ENCODE results near the gene VAV2. TPM values are rescaled to one million over a fixed set of nuclear protein-coding genes. Genes with fewer than 3 reads are reported as not detected.
A peak's percentile ranks its signal among the peaks of the same experiment; 100 is the strongest.

VAV2 gene
- total RNA-seq, 1 donor from 2014 or later, result 4.9 TPM

DNA sequence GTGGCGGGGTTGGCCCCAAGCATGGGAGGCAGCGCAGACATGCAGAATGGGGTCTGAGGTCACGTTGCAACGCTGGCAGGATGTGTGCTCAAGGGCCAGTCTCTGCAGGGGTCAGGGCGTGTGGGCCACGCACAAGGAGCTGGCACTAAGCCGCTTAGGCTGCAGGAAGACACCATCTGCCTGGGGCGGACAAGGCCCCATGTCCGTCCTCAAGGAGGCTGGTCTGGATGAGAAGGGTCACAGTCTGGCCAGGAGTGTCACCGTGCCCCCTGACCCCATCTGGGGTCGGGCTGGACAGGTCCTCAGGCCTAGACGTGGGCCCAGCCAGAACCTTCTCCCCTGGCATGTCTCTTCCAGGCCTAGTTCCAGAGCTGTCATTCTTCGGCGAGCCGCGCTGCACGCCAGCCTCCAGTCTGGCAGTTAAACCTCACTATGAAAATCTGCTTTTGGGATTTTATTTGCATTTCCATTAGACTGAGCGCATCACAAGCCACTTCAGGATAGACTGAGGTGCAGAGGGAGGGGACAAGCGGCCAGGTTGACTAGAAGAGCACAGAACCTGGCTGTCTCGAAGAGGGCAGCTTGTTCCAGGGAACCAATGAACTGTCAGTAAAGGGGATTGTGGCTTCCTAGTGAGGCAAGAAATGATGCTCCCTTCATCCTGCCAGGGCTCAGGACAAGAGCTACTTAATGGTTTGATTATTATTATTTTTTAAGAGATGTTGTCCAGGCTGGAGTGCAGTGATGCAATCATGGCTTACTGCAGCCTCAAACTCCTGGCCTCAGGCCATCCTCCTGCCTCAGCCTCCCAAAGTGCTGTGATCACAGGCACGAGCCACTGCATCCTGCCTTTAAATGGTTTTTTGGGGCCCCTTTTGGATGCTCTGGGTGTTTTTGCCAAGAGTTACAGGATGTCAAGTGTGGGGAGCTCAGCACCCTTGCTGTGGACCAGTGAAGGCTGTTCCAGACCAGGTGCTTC, 37.4 kb upstream of the VAV2 start:
- intact Hi-C loops (cut with DNase I), result no loop called here
- DNase-seq (no peak), ATAC-seq (ENCODE audit: poor library complexity) (no peak)

DNA sequence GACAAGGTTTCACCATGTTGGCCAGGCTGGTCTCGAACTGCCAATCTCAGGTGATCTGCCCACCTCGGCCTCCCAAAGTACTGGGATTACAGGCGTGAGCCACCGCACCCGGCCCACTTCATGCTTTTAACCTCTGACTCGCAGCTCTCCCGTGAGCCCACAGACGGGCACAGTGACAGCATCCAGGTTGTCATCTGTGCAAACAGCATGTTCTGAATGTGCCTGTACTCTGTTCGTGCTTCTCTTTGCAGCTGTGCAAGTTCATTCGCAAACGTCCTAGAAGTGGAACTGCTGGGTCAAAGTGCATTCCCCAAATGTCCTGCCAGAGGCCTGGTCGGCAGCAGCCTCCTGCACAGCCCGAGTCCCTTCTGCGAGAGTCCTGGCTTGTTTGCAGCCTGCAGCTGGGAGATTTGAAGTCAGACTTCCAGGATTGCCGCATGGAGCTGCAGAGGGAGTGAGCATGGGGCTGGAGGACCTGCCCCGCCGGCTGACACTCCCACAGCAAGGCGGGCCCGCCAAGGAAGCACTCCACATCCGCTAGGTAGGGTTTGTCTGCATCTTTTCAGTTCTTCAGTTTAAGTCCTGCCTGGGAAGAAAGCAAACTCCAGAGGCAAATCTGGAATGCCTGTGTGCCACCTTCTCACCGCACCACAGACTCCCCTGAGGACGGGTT, 36.6 kb upstream of the VAV2 start:
- ATAC-seq (ENCODE audit: poor library complexity), result no peak
- intact Hi-C loops (cut with DNase I), result no loop called here
- DNase-seq, result no peak

DNA sequence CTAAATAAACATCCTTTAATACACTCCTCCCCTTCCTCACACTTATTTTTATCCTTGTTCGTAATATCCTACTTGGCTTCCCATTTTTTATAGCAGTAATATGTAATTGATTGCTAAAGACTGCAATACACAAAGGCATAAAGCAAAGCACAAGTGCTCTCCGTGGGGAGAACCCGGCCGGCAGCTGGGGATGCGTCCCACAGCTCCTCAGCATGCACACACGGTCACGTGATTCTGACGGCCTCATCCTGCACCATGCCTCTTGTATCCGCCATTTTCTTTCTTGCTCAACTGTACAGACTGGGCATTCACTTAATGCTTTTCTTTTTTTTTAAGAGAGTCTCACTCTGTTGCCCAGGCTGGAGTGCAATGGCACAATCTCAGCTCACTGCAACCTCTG, 36.0 kb upstream of the VAV2 start:
- no peak for DNase-seq
- no peak for ATAC-seq (ENCODE audit: poor library complexity)
- intact Hi-C loops (cut with DNase I), result no loop called here

DNA sequence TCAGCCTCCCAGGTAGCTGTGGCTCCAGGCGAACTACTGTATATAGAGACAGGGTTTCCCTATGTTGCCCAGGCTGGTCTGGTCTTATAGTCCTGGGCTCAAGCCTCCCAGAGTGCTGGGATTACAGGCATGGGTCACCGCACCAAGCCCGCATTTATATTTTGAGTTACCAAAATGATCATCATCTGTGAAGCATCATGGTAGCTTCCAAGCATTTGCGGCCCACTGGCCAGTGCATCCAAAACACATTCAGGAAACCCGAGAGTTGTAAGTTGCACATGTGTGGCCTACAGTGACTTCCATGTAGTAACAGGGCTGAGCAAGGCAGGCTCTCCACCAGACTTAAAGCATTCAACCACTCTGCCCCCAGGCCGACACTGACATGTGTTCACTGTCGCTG, 35.4 kb upstream of the VAV2 start:
- intact Hi-C loops (cut with DNase I), result no loop called here
- DNase-seq (no peak), ATAC-seq (ENCODE audit: poor library complexity) (no peak)

DNA sequence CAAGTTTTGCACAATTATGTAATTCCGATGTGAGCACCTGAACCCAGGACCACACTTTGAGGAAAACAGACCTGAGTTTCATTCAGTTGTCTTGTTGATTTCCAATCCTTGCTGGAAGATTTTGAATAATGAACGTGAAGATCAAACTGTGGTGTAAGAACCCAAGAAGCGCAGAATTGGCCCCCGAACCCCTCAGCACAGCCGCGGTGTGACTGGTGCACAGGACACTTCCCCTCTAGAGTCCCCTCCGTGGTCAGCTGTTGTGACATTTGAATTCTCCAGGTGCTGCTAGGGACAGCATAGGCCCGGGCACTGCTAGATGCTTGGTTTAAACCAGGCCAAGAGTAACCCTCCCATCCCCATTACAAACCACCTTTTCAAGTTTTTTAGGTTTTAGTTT, 34.9 kb upstream of the VAV2 start:
- no peak for DNase-seq
- intact Hi-C loops (cut with DNase I), result no loop called here
- ATAC-seq (ENCODE audit: poor library complexity), result no peak

DNA sequence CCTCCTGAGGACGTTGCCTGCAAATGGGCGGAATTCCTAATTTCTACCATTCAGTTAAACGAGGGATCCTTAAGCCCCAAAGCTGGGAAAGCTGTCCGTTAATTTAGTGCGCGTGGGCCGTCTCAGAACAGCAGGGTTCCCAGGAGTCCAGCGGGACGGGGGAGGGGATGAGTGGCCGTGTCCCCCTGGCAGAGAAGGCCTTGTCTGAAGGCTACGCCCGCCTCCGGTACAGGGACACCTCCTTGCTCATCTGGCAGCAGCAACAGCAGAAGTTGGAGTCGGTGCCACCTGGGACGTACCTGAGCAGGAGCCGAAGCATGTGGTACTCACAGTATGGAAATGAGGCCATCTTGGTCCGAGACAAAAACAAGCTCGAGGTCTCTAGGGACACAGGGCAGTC, 34.5 kb upstream of the VAV2 start:
- DNase-seq (no peak), ATAC-seq (ENCODE audit: poor library complexity) (no peak)
- intact Hi-C loops (cut with DNase I), result no loop called here

DNA sequence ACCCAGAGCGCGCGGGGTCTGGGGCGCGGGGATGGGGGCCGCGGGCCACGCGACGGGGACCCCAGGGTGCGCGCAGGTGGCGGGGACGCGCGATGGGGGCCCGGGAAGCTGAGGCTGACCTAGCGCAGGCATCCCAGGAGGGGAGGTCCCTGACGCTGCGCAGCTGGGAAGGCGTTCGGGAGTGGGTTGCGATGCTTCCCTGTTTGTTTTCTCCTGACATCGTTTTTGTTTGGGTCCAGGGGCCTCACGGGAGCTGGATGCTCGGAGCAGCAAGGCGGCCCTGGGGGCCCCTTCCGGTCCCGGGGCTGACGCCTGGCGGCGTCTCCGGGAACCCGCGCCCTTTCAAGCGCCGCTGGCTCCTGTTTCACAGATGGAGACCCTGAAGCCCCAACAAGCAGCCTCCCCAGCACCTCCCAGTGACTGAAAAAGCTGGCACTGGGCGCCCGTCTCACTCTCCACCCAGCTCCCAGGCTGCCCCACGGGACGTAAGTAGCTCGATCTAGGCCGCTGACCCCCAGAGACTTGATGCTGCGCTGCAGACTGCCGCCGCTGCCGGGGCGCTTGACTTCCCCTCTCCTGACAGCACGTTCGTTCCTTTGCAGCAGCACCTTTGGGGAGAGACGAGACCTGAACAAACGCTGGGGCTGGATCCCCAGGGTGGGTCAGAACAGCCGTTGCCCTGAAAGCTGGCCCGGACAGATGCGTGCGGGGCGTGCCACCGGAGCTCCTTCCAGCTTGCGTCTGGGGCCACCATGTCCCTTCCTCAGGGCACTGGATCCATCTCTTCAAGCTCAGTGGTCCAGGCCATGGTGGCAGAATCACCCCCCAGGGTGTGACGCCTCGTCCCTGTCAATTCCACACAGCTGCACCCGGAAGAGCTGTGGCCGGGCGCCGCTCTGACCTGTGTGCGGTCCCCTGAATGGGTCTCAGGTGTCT, 33.8 kb upstream of the VAV2 start:
- peak; percentile 1 for ATAC-seq (ENCODE audit: poor library complexity)
- intact Hi-C loops (cut with DNase I), result no loop called here
- peak; percentile 58 for DNase-seq

DNA sequence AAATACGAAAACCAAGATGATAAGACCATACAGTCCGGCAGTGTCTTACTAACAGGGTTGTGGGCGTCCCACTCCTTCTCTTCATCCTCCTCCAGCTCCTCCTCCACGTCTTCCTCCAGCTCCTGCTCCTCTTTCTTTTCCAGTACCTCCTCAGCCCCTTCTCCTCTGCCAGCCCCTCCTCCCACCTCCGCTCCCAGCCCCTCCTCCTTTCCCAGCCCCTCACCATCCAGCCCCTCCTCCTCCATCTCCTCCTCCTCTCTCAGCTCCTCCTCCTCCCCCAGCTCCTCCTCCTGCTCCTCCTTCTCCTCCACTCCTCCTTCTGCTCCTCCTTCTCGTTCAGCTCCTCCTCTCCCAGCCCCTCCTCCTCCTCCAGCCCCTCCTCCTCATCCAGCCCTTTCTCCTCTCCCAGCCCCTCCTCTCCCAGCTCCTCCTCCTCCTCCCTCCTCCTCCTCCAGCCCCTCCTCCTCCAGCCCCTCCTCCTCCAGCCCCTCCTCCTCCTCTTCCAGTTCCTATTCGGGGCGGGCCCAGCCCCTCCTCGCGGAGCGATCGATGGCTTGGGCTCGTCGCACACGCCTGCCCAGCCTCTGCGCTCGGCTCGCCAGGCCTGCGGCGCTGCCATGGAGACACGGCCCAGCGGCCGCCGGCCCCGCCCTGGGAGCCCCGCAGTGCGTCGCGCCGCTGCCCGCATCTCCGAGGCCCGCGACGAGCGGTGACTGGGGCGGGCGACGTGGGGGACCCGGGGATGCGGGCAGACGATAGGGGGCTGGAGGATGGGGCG, 32.9 kb upstream of the VAV2 start, which contains the start of gene BRD3OS:
Gene BRD3OS, plus strand, starts transcription at position 654 of the 778 bp plus-strand sequence. CDS start 1,267 bp downstream, outside the sequence.
- peak; percentile 96 for ATAC-seq (ENCODE audit: poor library complexity)
- peak; percentile 98 for DNase-seq
- intact Hi-C loops (cut with DNase I), result no loop called here

DNA sequence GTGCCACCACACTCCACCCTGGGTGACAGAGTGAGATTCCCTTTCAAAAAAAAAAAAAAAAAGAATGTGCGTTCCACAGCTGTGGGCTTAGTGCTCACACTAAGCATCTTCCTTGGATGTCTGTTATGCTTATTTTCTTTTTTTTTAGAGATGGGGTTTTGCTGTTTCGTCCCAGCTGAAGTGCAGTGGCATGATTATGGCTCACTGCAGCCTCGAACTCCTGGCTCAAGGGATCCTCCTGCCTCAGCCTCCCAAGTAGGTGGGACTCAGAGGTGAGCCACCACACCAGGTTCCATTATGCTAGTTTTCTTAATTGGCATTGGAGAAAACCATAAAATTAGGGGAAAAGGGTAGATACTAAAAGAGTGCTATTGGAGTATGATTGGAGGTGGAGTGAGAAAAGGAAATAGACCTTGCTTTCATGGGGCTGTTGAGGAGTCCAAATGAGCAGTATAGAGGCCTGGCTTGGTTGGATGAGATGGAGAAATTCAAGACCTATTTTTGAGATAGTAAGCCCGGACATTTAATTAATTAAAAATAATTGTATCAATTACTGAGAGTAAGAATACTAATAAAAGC, 32.2 kb upstream of the VAV2 start:
- ATAC-seq (ENCODE audit: poor library complexity) (no peak), DNase-seq (no peak)
- intact Hi-C loops (cut with DNase I), result no loop called here

DNA sequence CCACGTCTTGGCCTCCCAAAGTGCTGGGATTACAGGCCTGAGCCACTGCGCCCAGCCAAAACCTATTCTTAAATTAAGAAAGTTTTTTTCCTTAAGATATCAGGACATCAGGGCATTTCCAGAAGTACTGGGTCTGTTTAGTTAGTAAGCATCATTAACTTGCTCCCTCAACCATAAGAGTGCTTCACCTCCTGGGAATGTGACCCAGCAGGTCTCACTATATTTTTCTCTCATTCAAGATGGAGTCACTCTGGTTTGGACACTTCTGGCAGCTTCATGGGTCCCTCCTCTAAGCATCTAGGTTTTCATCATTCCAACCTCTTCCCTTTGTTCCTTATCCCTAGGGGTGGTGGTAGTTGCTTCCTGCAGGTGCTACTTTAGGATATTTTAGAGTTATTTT, 22.8 kb upstream of the VAV2 start:
- intact Hi-C loops (cut with DNase I), result no loop called here
- ATAC-seq (ENCODE audit: poor library complexity), result no peak

DNA sequence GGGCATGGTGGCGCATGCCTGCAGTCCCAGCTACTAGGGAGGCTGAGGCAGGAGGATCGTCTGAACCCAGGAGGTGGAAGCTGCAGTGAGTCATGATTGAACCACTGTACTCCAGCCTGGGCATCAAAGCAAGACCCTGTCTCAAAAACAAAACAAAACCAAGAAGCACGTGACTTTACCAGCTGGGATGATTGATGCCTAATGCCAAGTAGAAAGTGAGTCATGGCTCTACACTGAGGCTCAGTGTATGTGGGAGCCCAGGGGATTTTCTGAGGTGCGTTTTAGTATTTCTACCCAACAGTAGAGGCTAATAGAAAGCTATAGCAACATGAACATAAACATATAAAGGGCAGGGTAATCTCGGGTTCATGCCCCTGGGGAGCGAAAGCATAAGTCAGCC, 19.3 kb upstream of the VAV2 start:
- DNase-seq, result no peak
- intact Hi-C loops (cut with DNase I), result no loop called here

More for the DNA sequence above, 22.8 kb upstream of the VAV2 start:
- no peak for DNase-seq

DNA sequence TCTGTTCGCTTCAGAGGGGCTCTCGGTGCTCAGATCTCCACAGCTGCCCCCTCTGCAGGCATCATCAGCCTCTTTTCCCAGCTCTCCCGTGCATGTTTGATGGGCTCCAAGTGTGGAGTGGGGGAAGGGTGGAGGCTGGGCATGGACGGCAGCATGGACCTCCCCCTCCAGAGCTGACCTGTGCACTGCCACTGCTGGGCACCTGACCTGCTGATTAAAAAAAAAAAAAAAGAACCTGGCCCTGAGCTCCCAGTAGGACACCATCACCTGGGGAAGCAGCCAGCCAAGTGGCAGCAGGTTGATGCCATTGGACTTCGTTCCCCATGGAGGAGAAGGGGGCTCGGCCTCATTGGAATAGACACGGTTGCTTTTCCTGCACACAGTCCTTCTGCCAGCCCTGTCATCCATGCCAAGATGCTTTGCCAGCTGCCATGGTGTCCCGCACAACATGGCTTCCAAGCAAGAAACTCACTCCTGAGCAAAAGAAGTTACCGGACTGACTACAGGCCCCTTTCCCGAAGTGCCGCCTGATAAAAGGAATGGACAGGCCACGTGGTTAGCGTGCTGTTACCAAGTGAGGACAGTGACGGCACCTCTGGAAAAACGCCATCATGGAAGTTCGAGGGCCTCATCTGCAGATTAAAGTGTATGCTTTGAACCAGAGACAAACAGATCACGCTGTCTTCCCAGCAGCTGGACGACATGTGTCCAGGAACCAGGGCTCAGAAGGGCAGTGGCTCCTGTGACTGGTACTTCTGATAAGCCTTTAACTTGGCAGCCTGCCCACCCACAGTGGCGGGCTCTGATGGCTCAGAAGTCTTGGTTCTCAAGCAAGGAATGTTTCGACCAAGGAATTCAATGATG, 18.4 kb upstream of the VAV2 start:
- intact Hi-C loops (cut with DNase I), result no loop called here
- DNase-seq, result no peak
- peak; percentile 12 for ATAC-seq (ENCODE audit: poor library complexity)

More for the DNA sequence above, 19.3 kb upstream of the VAV2 start:
- ATAC-seq (ENCODE audit: poor library complexity), result no peak

DNA sequence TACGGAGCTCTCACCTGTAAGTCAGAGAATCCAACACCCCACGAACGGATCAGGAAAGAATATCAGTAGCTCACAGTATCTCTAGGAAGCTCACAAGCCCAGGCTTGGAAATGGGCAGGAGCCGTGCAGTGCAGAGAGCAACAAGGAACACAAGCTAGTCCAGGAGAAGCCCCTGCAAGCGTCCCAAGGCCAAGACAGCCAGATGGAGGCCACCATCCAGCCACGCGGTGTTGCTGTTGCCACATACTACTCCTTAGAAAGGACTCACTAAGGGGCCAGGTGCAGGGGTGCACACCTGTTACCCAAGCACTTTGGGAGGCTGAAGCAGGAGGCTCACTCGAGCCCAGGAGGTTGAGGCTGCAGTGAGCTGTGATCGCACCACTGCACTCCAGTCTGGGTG, 15.4 kb upstream of the VAV2 start:
- DNase-seq, result no peak
- ATAC-seq (ENCODE audit: poor library complexity), result no peak
- intact Hi-C loops (cut with DNase I), result no loop called here

DNA sequence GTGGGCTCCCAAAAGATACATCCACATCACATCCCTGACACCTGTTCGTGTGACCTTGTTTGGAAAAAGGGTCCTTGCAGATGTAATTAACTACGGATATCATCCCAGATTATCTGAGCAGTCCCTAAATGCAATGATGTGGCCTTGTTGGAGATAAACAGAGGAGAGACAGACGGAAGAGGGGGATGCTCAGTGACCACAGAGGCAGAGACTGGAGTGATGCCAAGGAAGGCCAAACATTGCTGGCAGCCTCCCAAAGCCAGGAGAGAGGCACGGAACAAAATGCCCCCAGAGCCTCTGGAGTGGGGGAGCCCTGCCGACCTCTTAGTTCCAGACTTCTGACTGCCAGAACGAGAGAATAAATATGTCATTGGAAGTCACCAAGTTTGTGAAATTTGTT, 15.0 kb upstream of the VAV2 start:
- intact Hi-C loops (cut with DNase I), result no loop called here
- no peak for DNase-seq
- ATAC-seq (ENCODE audit: poor library complexity), result no peak

DNA sequence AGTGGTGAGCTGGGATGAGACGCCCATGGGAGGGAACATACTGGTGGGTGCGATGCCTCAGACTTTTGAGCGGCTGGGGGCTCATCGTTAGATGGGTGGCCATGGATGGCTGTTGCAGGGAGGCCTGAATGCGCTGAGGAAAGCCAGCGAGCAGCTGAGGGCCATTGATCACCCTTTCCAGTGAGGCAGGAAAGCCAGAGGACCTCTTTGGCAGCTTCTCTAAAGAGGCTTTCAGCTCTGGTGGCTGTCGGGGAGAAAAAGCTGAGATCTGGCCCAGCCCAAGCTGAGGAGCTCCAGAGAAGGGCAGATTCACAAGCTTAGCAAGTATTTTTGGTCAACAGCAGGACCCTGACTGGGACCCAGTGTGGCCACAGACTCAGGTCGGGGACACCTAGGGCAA, 13.3 kb upstream of the VAV2 start:
- no peak for ATAC-seq (ENCODE audit: poor library complexity)
- intact Hi-C loops (cut with DNase I), result no loop called here
- DNase-seq, result no peak

DNA sequence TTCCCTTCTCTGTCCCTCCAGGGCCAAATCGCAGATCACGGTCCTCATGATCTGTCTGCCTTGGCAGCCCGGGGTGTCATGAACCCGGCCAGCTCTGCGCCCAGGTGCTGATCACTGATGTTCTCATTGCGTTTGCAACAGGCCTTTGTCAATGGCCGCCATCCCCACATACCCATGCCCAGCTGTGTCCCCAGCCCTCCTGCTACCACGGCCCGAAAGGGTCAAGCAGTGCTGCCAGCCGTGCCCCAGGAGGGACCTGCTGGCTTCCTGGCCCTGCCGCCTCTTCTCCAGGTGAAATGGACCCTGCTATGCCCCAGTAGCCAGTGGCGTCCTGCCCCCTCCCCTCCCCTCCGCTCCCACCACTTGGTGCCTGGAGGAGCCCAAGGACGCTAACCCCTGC, 12.8 kb upstream of the VAV2 start:
- intact Hi-C loops (cut with DNase I), result no loop called here
- DNase-seq, result no peak
- no peak for ATAC-seq (ENCODE audit: poor library complexity)

All from Right ventricle myocardium superior (tissue), 1 donor.